HUES64 (cell line): Measurements from ENCODE around the gene LTB4R2.

Experiments
- H3K27ac ChIP-seq: 2 replicates; pipeline ENCODE4 v1.7.0; 2013; ENCODE audit warnings: low read depth, low read length, inconsistent platforms
- H3K27me3 ChIP-seq: 2 replicates; pipeline ENCODE4 v1.6.1; 2013; ENCODE audit warnings: mild to moderate bottlenecking, low read length; ENCODE audit not compliant: insufficient read depth
- H3K36me3 ChIP-seq: 2 replicates; pipeline ENCODE4 v1.6.1; 2013; ENCODE audit warnings: mild to moderate bottlenecking, low read length; ENCODE audit not compliant: insufficient read depth
- H3K4me1 ChIP-seq: 2 replicates; pipeline ENCODE4 v1.6.1; 2013; ENCODE audit warnings: mild to moderate bottlenecking, low read length, moderate library complexity; ENCODE audit not compliant: insufficient read depth
- H3K4me3 ChIP-seq: 2 replicates; pipeline ENCODE4 v1.5.1; 2013; ENCODE audit warnings: mild to moderate bottlenecking, low read length, moderate library complexity
- H3K9ac ChIP-seq: 2 replicates; pipeline ENCODE4 v1.6.1; 2013; ENCODE audit warnings: mild to moderate bottlenecking, low read depth, low read length
- H3K9me3 ChIP-seq: 2 replicates; pipeline ENCODE4 v1.6.1; 2013; ENCODE audit warnings: low read depth, low read length; ENCODE audit not compliant: insufficient read depth
- WGBS: fragments of 150-250, 120-280 bp; methylation state at CpG from one replicate; pipeline ENCODE4 v1.1.7; 2013; ENCODE audit warnings: missing lambda C conversion rate; 5-methylcytosine and 5-hydroxymethylcytosine counted together

LTB4R2 gene

DNA sequence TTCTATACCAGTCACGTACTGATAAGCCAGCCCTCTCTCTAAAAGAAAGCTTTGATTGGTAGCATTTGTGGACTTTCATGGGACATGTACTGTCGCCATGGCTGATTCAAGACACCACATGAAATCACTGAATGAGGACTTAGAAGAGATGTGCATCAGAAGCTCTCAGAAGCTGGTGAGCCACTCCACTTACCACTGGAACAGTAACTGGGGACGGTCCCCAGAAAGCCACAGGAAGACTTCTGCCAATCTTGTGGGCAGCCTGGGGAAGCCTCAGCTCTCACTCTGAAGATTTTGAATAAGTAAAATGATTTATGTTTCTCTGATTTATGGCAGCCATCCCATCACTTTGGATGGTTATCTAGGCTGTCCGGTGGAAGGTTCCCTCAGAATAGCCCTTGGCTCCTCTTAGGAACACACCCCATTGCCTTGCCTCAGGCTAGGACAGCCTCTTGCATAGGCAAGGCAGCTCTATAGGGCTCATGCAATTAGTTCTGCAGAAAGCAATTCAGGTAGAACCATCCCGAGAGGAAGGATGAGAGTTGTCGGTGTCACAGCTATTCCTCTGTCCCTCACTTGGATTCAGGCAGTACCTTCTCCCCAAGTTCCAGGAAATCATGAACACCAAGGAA is 20.2 kb upstream of the LTB4R2 start:
- Histone ChIP-seq H3K9me3 (no peaks in the 10 kb centered on the region), H3K36me3 (peaks cover 27% of the 10 kb centered on the region), H3K9ac (no peak overlapping the region), H3K4me1 (no peaks in the 10 kb centered on the region), H3K27me3 (no peaks in the 10 kb centered on the region), H3K4me3 (no peak overlapping the region), H3K27ac (no peak overlapping the region)
- 80% methylated on average over 6 of the region's 6 CpGs for WGBS

DNA sequence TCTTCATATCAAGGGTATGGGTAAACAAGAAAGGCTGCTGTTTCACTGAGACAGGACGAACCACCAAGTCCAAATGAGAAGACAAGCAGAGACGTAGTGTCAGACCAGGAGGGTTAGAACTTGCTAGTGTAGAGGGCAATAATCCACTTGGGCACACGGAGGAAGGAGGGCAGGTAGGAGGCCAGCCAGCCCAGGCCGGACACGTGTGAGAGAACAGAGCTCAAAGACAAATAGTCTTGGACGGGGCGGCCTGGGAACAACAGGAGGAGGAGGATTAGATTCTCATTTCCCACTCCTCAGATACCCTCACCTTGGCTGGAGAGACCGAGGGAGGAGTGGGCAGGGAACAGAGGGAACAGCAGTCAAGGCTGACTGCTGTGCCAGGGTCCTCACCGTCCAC is 19.2 kb upstream of the LTB4R2 start:
- H3K27ac ChIP-seq: no peak overlapping the region

GRCh38 chr14:24291446-24292117 is 18.4 kb upstream of the LTB4R2 start:
- Histone ChIP-seq H3K9ac (no peak overlapping the region), H3K27ac (no peak overlapping the region), H3K4me3 (no peak overlapping the region), H3K27me3 (no peaks in the 10 kb centered on the region), H3K4me1 (no peaks in the 10 kb centered on the region), H3K36me3 (peaks cover 44% of the 10 kb centered on the region), H3K9me3 (no peaks in the 10 kb centered on the region)
- WGBS: 93% methylated on average over 3 of the region's 3 CpGs

More for the DNA sequence above, 19.2 kb upstream of the LTB4R2 start:
- Histone ChIP-seq H3K4me3 (no peak overlapping the region), H3K9ac (no peak overlapping the region), H3K36me3 (peaks cover 36% of the 10 kb centered on the region), H3K27me3 (no peaks in the 10 kb centered on the region), H3K9me3 (no peaks in the 10 kb centered on the region), H3K4me1 (no peaks in the 10 kb centered on the region)
- 93% methylated on average over 9 of the region's 9 CpGs for WGBS

DNA sequence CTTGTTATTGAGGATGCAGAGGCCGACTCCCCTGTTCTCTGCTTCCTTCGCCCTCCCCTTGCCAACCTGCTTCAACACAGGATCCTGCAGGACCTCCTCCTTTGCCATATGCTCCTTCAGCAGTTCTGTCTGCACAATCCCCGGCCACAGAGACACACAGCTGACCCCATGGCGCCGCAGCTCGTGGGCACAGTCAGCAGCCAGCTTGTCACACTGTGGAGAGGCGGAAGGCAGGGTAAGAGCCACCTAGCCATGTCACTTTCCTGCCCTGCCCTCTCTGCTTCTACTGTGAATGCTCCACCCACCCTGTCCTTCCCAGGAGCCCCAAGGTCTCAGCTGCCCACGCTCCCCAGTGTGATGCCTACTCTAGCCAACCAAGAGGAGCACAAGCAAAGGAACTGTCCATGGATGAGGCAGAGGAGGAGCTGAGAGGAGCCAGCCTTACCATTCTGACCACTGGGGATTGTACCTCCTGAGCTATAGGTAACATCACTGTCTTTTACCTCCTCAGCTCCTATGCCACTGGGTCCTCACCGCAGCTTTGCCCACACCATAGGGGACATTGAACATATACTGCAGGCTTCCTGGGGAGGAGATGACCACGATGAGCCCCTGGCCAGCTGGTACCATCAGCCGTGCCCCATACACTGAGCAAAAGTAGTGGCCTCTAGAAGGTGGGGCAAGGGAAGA is 17.7 kb upstream of the LTB4R2 start:
- Histone ChIP-seq H3K27me3 (no peaks in the 10 kb centered on the region), H3K9me3 (no peaks in the 10 kb centered on the region), H3K4me1 (no peaks in the 10 kb centered on the region), H3K36me3 (peaks cover 44% of the 10 kb centered on the region), H3K9ac (no peak overlapping the region), H3K4me3 (no peak overlapping the region), H3K27ac (no peak overlapping the region)
- 95% methylated on average over 11 of the region's 11 CpGs for WGBS

DNA sequence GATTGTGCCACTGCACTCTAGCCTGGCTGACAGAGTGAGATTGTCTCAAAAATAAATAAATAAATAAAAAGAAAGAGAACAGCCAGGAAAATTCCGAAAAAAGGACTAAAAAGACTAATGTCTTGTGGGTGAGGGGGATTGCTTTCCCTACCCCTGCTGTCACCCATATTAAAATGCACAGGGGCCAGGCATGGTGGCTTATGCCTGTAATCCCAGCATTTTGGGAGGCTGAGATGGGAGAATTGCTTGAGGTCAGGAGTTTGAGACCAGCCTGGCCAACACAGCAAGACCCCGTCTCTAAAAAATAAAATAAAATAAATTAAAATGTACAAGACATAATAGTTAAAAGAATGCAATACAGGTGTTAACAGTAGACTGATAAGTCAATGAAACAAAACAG is 16.4 kb upstream of the LTB4R2 start:
- no peak overlapping the region for H3K4me3 ChIP-seq
- no peaks in the 10 kb centered on the region for H3K27me3 ChIP-seq
- H3K9me3 ChIP-seq: no peaks in the 10 kb centered on the region
- H3K36me3 ChIP-seq: peaks cover 44% of the 10 kb centered on the region
- H3K9ac ChIP-seq: no peak overlapping the region
- H3K4me1 ChIP-seq: 0 out of 2 replicates have a peak, but pooled peaks cover 2% of the 10 kb centered on the region
- no peak overlapping the region for H3K27ac ChIP-seq
- 100% methylated on average over 1 of the region's 2 CpGs for WGBS

- H3K4me3 ChIP-seq: no peak overlapping the region
- H3K9ac ChIP-seq: no peak overlapping the region
- H3K27ac ChIP-seq: no peak overlapping the region
- H3K9me3 ChIP-seq: no peaks in the 10 kb centered on the region
- no peaks in the 10 kb centered on the region for H3K27me3 ChIP-seq
- peaks cover 37% of the 10 kb centered on the region for H3K36me3 ChIP-seq
- H3K4me1 ChIP-seq: peaks cover 2% of the 10 kb centered on the region; the same call in 1 of the 2 replicates
- WGBS: 68% methylated on average over 12 of the region's 12 CpGs
These were observed 13.4 kb upstream of the LTB4R2 start for GRCh38 chr14:24296341-24297157.

GRCh38 chr14:24297190-24297964 is 12.6 kb upstream of the LTB4R2 start:
- Histone ChIP-seq H3K9me3 (no peaks in the 10 kb centered on the region), H3K4me1 (peaks cover 2% of the 10 kb centered on the region; the same call in 1 of the 2 replicates), H3K27me3 (no peaks in the 10 kb centered on the region), H3K27ac (no peak overlapping the region), H3K36me3 (peaks cover 37% of the 10 kb centered on the region), H3K4me3 (no peak overlapping the region), H3K9ac (no peak overlapping the region)
- WGBS: 57% methylated on average over 5 of the region's 5 CpGs

DNA sequence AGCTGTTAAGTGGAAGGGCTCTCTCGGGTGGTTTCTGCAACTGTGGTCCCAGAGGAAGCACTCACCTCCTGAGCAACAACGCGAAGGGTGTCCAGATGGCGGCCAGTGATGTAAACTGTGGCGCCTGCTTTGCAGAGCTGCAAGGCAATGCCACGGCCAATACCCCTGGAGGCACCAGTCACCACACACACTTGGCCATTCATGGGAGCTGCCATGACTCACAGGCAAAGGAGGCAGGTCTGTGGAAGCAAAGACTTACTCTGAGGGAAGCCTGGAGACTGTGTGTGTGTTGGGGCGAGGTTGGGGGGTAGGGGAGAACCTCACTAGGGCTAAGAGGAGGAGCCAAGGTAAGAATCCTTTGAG is 11.1 kb upstream of the LTB4R2 start:
- peaks cover 2% of the 10 kb centered on the region; the same call in 1 of the 2 replicates for H3K4me1 ChIP-seq
- WGBS: 72% methylated on average over 7 of the region's 7 CpGs
- H3K36me3 ChIP-seq: peaks cover 47% of the 10 kb centered on the region
- no peak overlapping the region for H3K27ac ChIP-seq
- peak overlapping the region; percentile 73 for H3K4me3 ChIP-seq
- H3K9me3 ChIP-seq: no peaks in the 10 kb centered on the region
- H3K9ac ChIP-seq: peak overlapping the region; percentile 78; the same call in 1 of the 2 replicates
- no peaks in the 10 kb centered on the region for H3K27me3 ChIP-seq

- peak within 1 kb of the TSS; percentile 77 for H3K27ac ChIP-seq
- peaks cover 2% of the 10 kb centered on the region; the same call in 1 of the 2 replicates for H3K4me1 ChIP-seq
- no peaks in the 10 kb centered on the region for H3K27me3 ChIP-seq
- 1% methylated on average over 75 of the region's 75 CpGs for WGBS
- H3K9ac ChIP-seq: peak within 1 kb of the TSS; percentile 78
- H3K36me3 ChIP-seq: peaks cover 53% of the 10 kb centered on the region
- no peaks in the 10 kb centered on the region for H3K9me3 ChIP-seq
- peak within 1 kb of the TSS; percentile 73 for H3K4me3 ChIP-seq
These were observed 10.4 kb upstream of the LTB4R2 start, which contains the start of the genes DHRS1 and NOP9 for GRCh38 chr14:24299255-24300191. Gene DHRS1, minus strand, starts transcription at chr14:24299780. Its CDS starts 674 bp downstream, at chr14:24299106. Gene NOP9, plus strand, starts transcription at chr14:24299850. Its CDS starts 105 bp downstream, at chr14:24299955.
